Measurements from ENCODE around the gene HOOK2.

Gene HOOK2

DNA sequence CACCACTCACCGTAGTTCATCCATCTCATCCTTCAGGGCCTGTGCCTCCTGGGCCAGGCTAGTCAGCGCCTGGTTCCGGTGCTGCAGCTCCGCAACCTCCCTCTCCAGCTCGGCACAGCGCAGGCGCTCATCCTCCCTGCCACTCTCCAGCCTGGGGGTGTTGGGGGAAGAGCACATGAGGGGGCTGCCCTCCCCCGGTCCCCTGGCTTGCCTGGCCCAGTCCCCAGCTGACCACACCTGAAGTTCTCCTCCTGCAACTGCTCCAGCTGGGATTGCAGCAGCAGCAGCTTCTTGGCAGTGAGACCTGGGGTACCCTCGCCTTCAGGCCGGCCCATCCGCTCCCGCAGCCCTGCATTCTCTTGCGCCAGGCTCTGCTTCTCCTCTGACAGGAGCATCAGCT, 4.4 kb downstream of the HOOK2 start:
- H3K23ac ChIP-seq (ENCODE audit: low read length in 2 of 2): no peak overlapping the region
- no peak overlapping the region for H3K14ac ChIP-seq (ENCODE audit: low read length in 2 of 2)
- no peak overlapping the region for H2BK12ac ChIP-seq (ENCODE audit: low read length in 2 of 2)
- no peak overlapping the region for H3K4me3 ChIP-seq (ENCODE audit: insufficient read depth in 1 of 2, low read depth in 1 of 2, low read length in 2 of 2)
- no peaks in the 10 kb centered on the region for H3K27me3 ChIP-seq (ENCODE audit: control insufficient read depth in 1 of 2, insufficient read depth in 1 of 2, low read length in 2 of 2)
- H2BK120ac ChIP-seq (ENCODE audit: low read depth, low read length): no peak overlapping the region
- DNase-seq: no peak
- H2BK15ac ChIP-seq (ENCODE audit: low read depth, poor library complexity, severe bottlenecking): no peak overlapping the region
- H2AK5ac ChIP-seq (ENCODE audit: low read length, severe bottlenecking): no peak overlapping the region
- H3K9me3 ChIP-seq (ENCODE audit: control insufficient read depth, low read length): no peaks in the 10 kb centered on the region
- peaks cover 12% of the 10 kb centered on the region for H3K4me1 ChIP-seq (ENCODE audit: control insufficient read depth, insufficient read depth, low read depth, low read length)
- H2AFZ ChIP-seq (ENCODE audit: low read depth, low read length): no peak overlapping the region
- no peak overlapping the region for H3K18ac ChIP-seq (ENCODE audit: low read depth in 1 of 2, low read length in 2 of 2)
- WGBS: 96% methylated on average over 12 of the region's 13 CpGs
- H3K9ac ChIP-seq (ENCODE audit: low read length): no peak overlapping the region
- no peak overlapping the region for H4K91ac ChIP-seq (ENCODE audit: low read length)
- no peak overlapping the region for H3K4ac ChIP-seq (ENCODE audit: low read depth in 1 of 2, low read length in 2 of 2)
- H3K79me1 ChIP-seq (replicated peaks; ENCODE audit: low read length, poor library complexity, severe bottlenecking): peaks cover 10% of the 10 kb centered on the region
- H3K4me2 ChIP-seq (ENCODE audit: low read length, poor library complexity, severe bottlenecking): no peak overlapping the region
- no peak overlapping the region for H4K8ac ChIP-seq (ENCODE audit: low read length)
- H2BK5ac ChIP-seq (ENCODE audit: low read depth, low read length, poor library complexity, severe bottlenecking): no peak overlapping the region
- H3K36me3 ChIP-seq (ENCODE audit: control insufficient read depth in 1 of 2, insufficient read depth in 2 of 2, low read depth in 1 of 2, low read length in 2 of 2): peaks cover 37 to 46% of the 10 kb centered on the region in 2 experiments
- no peak overlapping the region for H3K27ac ChIP-seq (ENCODE audit: low read length, poor library complexity, severe bottlenecking)

DNA sequence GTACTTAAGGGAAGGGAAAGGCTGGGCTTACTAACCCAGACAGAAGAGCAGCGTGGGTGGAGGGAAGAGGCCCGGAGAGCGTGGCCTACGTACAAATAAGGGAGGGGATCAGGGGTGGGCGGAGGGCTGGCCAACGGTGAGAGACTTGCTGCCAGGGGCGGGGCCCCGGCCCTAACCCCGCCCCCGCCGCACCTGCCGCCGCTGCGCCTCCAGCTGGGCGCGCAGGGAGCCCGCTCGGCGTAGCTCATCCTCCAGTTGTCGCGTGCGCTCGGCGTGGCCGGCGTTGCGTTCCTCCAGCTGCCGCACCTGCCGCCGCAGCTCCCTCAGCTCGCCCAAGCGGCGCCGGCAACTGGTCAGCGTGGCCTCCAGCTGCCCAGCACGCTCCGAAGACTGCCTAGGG, 5.7 kb downstream of the HOOK2 start:
- H4K91ac ChIP-seq (ENCODE audit: low read length): no peak overlapping the region
- DNase-seq: no peak
- H3K14ac ChIP-seq (ENCODE audit: low read length in 2 of 2): no peak overlapping the region
- no peak overlapping the region for H3K4me3 ChIP-seq (ENCODE audit: insufficient read depth in 1 of 2, low read depth in 1 of 2, low read length in 2 of 2)
- no peaks in the 10 kb centered on the region for H3K9me3 ChIP-seq (ENCODE audit: control insufficient read depth, low read length)
- 52% methylated on average over 37 of the region's 37 CpGs for WGBS
- H3K79me1 ChIP-seq (replicated peaks; ENCODE audit: low read length, poor library complexity, severe bottlenecking): peaks cover 6% of the 10 kb centered on the region
- no peak overlapping the region for H3K23ac ChIP-seq (ENCODE audit: low read length in 2 of 2)
- H3K4ac ChIP-seq (ENCODE audit: low read depth in 1 of 2, low read length in 2 of 2): no peak overlapping the region
- no peak overlapping the region for H3K18ac ChIP-seq (ENCODE audit: low read depth in 1 of 2, low read length in 2 of 2)
- no peak overlapping the region for H3K27ac ChIP-seq (ENCODE audit: low read length, poor library complexity, severe bottlenecking)
- H3K36me3 ChIP-seq (ENCODE audit: control insufficient read depth in 1 of 2, insufficient read depth in 2 of 2, low read depth in 1 of 2, low read length in 2 of 2): peaks cover 40 to 56% of the 10 kb centered on the region in 2 experiments
- H2BK12ac ChIP-seq (ENCODE audit: low read length in 2 of 2): no peak overlapping the region
- peak overlapping the region; percentile 30 for H3K4me2 ChIP-seq (ENCODE audit: low read length, poor library complexity, severe bottlenecking)
- no peaks in the 10 kb centered on the region for H3K27me3 ChIP-seq (ENCODE audit: control insufficient read depth in 1 of 2, insufficient read depth in 1 of 2, low read length in 2 of 2)
- H2AK5ac ChIP-seq (ENCODE audit: low read length, severe bottlenecking): no peak overlapping the region
- H2BK15ac ChIP-seq (ENCODE audit: low read depth, poor library complexity, severe bottlenecking): no peak overlapping the region
- H3K4me1 ChIP-seq (ENCODE audit: control insufficient read depth, insufficient read depth, low read depth, low read length): peaks cover 7% of the 10 kb centered on the region
- H2BK5ac ChIP-seq (ENCODE audit: low read depth, low read length, poor library complexity, severe bottlenecking): no peak overlapping the region
- H4K8ac ChIP-seq (ENCODE audit: low read length): no peak overlapping the region
- H2AFZ ChIP-seq (ENCODE audit: low read depth, low read length): no peak overlapping the region
- H2BK120ac ChIP-seq (ENCODE audit: low read depth, low read length): no peak overlapping the region
- no peak overlapping the region for H3K9ac ChIP-seq (ENCODE audit: low read length)

DNA sequence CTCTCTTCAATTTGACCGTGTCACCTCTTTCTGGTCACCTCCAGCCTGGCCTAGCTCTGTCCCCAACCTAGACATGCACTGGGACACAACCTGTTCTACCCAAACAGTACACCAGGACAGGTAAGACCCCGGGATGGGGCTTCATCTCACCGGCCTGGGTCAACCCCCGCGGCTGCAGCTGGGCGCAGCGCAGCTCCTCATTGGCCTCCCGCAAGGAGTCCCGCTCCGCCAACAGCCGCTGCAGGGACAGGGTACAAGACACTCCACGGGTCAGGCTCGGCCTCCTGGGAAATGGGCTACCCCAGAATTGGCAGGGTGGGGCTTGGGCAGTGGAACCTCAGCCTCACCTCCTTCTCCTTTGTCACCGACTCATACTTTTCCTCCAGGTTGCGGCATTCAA, 7.7 kb downstream of the HOOK2 start:
- no peak overlapping the region for H2BK15ac ChIP-seq (ENCODE audit: low read depth, poor library complexity, severe bottlenecking)
- no peak overlapping the region for H2BK120ac ChIP-seq (ENCODE audit: low read depth, low read length)
- no peak overlapping the region for H3K14ac ChIP-seq (ENCODE audit: low read length in 2 of 2)
- H3K23ac ChIP-seq (ENCODE audit: low read length in 2 of 2): no peak overlapping the region
- H3K18ac ChIP-seq (ENCODE audit: low read depth in 1 of 2, low read length in 2 of 2): no peak overlapping the region
- DNase-seq: no peak
- H3K27me3 ChIP-seq (ENCODE audit: control insufficient read depth in 1 of 2, insufficient read depth in 1 of 2, low read length in 2 of 2): no peaks in the 10 kb centered on the region
- no peak overlapping the region for H2AK5ac ChIP-seq (ENCODE audit: low read length, severe bottlenecking)
- no peak overlapping the region for H3K4ac ChIP-seq (ENCODE audit: low read depth in 1 of 2, low read length in 2 of 2)
- no peak overlapping the region for H2BK12ac ChIP-seq (ENCODE audit: low read length in 2 of 2)
- WGBS: 94% methylated on average over 15 of the region's 15 CpGs
- H3K9ac ChIP-seq (ENCODE audit: low read length): no peak overlapping the region
- peaks cover 3% of the 10 kb centered on the region for H3K79me1 ChIP-seq (replicated peaks; ENCODE audit: low read length, poor library complexity, severe bottlenecking)
- no peak overlapping the region for H2BK5ac ChIP-seq (ENCODE audit: low read depth, low read length, poor library complexity, severe bottlenecking)
- no peak overlapping the region for H2AFZ ChIP-seq (ENCODE audit: low read depth, low read length)
- H3K9me3 ChIP-seq (ENCODE audit: control insufficient read depth, low read length): no peaks in the 10 kb centered on the region
- H3K36me3 ChIP-seq (ENCODE audit: control insufficient read depth in 1 of 2, insufficient read depth in 2 of 2, low read depth in 1 of 2, low read length in 2 of 2): peaks cover 52 to 68% of the 10 kb centered on the region in 2 experiments
- H3K4me2 ChIP-seq (ENCODE audit: low read length, poor library complexity, severe bottlenecking): no peak overlapping the region
- H3K27ac ChIP-seq (ENCODE audit: low read length, poor library complexity, severe bottlenecking): no peak overlapping the region
- no peak overlapping the region for H4K91ac ChIP-seq (ENCODE audit: low read length)
- no peak overlapping the region for H3K4me3 ChIP-seq (ENCODE audit: insufficient read depth in 1 of 2, low read depth in 1 of 2, low read length in 2 of 2)
- peaks cover 4% of the 10 kb centered on the region for H3K4me1 ChIP-seq (ENCODE audit: control insufficient read depth, insufficient read depth, low read depth, low read length)
- no peak overlapping the region for H4K8ac ChIP-seq (ENCODE audit: low read length)

DNA sequence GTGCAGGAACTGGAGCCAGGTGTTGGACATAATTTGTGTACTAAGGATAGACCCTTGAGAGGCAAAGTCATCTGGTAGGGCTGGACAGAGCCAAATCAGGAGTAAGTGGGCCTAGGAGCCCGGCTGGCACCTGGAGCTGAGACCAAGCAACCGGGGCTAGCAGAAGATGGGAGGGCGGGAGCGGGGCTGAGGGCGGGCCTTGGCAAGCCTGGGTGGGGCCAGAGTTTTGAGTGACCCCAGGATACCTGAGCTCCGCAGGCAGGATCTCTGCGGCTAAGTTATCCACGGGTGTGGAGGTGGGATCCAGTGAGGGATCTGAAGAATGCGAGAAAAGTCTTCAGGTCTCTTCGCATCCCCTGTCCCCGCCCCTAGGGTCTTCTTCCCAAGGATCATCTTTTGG, 8.2 kb downstream of the HOOK2 start:
- Histone ChIP-seq H3K9me3 (ENCODE audit: control insufficient read depth, low read length) (no peaks in the 10 kb centered on the region), H4K91ac (ENCODE audit: low read length) (no peak overlapping the region), H2BK15ac (ENCODE audit: low read depth, poor library complexity, severe bottlenecking) (no peak overlapping the region), H3K4me2 (ENCODE audit: low read length, poor library complexity, severe bottlenecking) (no peak overlapping the region), H2BK12ac (ENCODE audit: low read length in 2 of 2) (no peak overlapping the region), H3K27me3 (ENCODE audit: control insufficient read depth in 1 of 2, insufficient read depth in 1 of 2, low read length in 2 of 2) (no peaks in the 10 kb centered on the region), H3K27ac (ENCODE audit: low read length, poor library complexity, severe bottlenecking) (no peak overlapping the region), H3K4me3 (ENCODE audit: insufficient read depth in 1 of 2, low read depth in 1 of 2, low read length in 2 of 2) (no peak overlapping the region), H2BK5ac (ENCODE audit: low read depth, low read length, poor library complexity, severe bottlenecking) (no peak overlapping the region), H3K9ac (ENCODE audit: low read length) (no peak overlapping the region), H3K36me3 (ENCODE audit: control insufficient read depth in 1 of 2, insufficient read depth in 2 of 2, low read depth in 1 of 2, low read length in 2 of 2) (peaks cover 52 to 67% of the 10 kb centered on the region in 2 experiments), H3K79me1 (replicated peaks; ENCODE audit: low read length, poor library complexity, severe bottlenecking) (peaks cover 3% of the 10 kb centered on the region), H2AFZ (ENCODE audit: low read depth, low read length) (no peak overlapping the region), H3K4me1 (ENCODE audit: control insufficient read depth, insufficient read depth, low read depth, low read length) (peaks cover 4% of the 10 kb centered on the region), H3K14ac (ENCODE audit: low read length in 2 of 2) (no peak overlapping the region), H3K4ac (ENCODE audit: low read depth in 1 of 2, low read length in 2 of 2) (no peak overlapping the region), H3K23ac (ENCODE audit: low read length in 2 of 2) (no peak overlapping the region), H2BK120ac (ENCODE audit: low read depth, low read length) (no peak overlapping the region), H3K18ac (ENCODE audit: low read depth in 1 of 2, low read length in 2 of 2) (no peak overlapping the region), H4K8ac (ENCODE audit: low read length) (no peak overlapping the region), H2AK5ac (ENCODE audit: low read length, severe bottlenecking) (no peak overlapping the region)
- DNase-seq: no peak
- 95% methylated on average over 11 of the region's 11 CpGs for WGBS

Measured in mesenchymal stem cell (in vitro differentiated cells and primary cell).